Fibroblast of the conjunctiva (primary cell): ENCODE results near the gene FUT8.
"Not testable (repeated sequence)": the region's sequence is repeated elsewhere in the genome, so short reads cannot be mapped to it uniquely, and the experiment has no call there.

Experiments
- DNase-seq: peaks from one replicate; pipeline ENCODE4 v3.0.0-alpha.2; 2010; ENCODE audit warnings: low read depth

The FUT8 gene

GRCh38 chr14:65453807-65454480 is 41.4 kb downstream of the FUT8 start:
- no peak for DNase-seq

DNA sequence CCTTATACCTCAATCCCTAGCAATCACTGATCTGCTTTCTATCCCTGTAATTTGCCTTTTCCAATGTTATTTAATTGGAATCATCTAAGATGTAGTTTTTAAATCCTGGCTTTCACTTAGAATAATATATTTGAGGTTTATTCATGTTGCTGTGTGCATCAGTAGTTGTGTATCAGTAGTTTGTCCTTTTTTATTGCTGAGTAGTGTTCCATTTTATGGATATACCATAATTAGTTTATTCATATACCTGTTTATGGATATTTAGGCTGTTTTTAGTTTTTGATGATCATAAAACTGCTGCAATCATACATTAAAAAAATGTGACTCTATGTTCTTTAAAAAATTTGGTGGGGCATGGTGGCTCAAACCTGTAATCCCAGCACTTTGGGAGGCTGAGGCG is 43.7 kb downstream of the FUT8 start:
- no peak for DNase-seq

DNA sequence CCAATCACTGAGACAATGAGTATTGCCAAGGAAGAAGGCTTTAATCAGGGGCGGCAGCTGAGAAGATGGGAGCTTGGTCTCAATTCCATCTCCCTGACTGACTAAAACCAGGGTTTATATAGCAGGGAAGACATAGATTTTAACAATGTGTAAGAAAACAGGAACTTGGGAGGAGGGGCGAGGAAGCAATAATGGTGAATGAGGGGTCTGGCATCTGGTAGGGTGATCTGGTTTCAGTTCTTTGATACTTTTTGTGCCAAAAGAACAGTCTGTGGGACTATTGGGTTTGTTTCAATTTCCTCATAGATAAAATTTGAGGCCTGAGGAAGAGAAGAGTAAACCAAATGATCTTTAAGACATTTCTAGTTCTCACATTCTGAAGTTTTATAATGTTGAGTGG is 49.2 kb downstream of the FUT8 start:
- DNase-seq, result no peak

GRCh38 chr14:65462411-65462810 is 49.9 kb downstream of the FUT8 start:
- no peak for DNase-seq

DNA sequence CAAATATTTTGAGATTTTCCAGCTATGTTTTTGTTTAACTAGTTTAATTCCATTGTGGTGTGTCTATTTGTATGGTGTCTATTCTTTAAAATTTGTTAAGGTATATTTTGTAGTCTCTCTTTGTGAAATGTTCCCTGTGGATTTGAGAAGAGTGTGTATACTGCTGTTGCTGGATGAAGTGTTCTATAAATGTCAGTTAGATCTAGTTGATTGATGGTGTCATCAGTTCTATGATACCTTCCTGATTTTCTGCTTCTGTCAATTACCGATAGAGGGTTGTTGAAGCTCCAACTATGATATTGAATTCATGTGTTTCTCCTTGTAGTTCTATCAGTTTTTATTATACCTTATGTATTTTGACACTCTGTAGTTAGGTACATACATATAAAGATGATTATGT is 53.1 kb downstream of the FUT8 start:
- no peak for DNase-seq

- not testable (repeated sequence) for DNase-seq
Observed at GRCh38 chr14:65467926-65468325, 55.4 kb downstream of the FUT8 start.

GRCh38 chr14:65469903-65470302 is 57.4 kb downstream of the FUT8 start:
- no peak for DNase-seq

GRCh38 chr14:65470404-65470880 is 57.9 kb downstream of the FUT8 start:
- DNase-seq, result no peak

GRCh38 chr14:65471038-65471878 is 58.7 kb downstream of the FUT8 start:
- no peak for DNase-seq

GRCh38 chr14:65472189-65472588 is 59.7 kb downstream of the FUT8 start:
- DNase-seq, result no peak

DNA sequence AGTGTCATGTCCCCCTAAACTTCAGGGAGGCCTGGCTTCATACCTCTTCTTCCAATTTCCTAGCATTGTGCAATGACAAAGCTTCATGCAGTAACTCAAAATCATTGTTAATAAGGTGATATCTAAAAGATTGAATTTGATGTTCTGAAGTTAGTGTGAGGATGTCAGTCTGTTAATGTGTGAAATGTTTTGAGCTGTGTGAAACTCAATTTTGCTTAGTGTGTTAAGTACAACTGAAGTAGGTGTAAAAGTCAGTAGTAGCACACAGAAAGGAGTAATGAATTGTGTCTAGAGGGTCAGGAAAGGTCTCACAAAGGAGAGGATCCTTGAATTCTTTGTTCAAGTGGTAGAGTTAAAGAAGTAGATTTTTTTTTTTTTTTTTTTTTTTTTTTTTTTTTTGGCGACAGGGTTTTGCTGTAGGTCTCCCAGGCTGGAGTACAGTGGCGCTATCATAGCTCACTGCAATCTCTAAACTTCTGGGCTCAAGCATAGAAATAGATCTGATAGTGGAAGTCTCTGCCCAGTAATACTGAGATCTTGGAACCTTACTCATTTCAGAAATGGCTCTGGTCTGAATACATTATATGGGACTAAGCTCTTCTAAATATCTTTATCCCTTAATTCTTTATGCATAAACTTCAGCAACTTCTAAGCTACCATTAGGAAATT is 63.9 kb downstream of the FUT8 start:
- no peak for DNase-seq

DNA sequence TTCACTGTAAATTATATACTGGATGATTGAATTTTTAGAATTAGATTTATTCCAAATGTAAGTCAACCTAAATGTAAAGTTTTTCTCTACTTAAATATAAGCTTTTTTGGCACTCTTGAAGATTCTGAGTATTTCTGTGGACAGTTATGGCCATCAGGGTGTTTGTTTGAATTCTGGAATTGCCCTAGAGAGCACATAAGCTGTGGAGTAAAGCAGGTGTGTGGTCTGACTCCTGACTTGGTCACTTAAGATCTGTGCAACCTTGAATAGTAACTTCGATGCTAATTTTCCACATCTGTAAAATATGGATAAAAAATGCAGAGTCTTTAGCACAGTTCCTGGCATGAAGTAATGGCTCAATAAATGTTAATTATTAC is 64.4 kb downstream of the FUT8 start:
- DNase-seq, result no peak

DNA sequence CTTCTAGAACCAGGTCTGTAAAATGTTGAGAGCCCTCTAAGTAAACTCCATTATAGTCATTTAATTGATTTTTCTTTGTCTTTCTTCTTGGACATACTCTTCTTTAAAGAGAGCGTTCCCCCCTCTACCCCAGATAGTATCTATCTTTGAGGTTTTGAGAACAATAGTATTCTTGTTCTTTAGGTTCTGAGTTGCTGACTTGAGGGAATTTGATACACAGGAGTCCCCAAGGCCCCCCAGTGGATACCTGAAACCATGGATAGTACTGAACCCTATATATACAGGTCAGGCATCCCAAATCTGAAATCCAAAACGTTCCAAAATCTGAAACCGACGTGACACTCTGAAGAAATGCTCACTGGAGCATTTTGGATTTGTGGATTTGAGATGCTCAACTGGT is 65.5 kb downstream of the FUT8 start:
- DNase-seq, result no peak

GRCh38 chr14:65478596-65478995 is 66.1 kb downstream of the FUT8 start:
- DNase-seq, result no peak

DNA sequence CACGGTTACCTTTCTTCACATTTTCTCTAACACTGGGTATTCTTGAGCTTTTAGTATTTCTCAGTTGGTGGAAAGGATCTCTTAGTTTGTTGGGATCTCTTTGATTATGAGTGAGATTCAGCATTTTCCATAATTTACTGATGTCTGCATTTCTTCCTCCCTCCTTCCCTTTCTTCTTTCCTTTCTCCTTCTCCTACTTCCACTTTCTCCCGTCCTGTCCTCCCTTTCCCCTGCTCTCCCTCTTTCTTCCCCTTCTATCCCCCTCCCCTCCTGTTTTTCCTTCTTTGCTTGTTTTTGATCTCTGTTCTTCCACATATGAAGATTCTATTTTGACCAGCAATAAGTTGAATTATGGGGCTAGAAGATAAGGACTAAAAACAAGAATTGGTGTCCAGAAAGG is 66.9 kb downstream of the FUT8 start:
- DNase-seq, result no peak

DNA sequence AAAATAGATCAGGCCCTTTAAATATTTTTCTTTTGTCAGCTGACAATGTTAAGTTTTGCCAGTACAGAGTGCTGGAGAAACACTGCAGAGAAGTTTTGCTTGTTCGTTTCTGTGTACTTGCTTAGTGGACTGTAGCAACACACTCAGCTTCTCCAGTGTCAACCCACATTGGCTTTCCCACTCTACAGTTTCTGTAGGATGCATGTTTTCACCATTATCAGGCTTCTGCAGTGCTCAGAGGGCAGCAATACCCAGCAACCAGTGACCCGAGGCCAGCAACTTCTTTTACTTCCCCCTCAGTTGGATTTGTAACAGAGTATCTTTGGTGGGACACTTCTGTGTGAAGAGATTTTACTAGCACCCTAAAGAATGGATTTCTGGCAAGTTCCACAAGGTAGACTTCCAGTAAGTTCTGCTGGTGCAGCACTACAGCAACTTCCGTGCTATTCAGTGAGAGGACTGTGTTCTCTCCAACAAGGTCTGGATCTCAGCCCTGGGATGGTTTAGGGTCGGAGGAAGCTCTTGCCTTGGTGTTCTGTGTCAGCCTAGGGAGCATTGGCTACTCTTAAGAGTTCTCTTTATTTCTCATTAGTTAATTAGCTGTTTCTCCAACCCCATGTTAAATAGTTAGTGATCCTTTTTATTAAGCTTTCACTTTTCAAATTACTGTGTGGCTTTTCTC is 70.4 kb downstream of the FUT8 start:
- DNase-seq, result no peak

GRCh38 chr14:65483647-65484046 is 71.1 kb downstream of the FUT8 start:
- no peak for DNase-seq

- no peak for DNase-seq
Observed at GRCh38 chr14:65485516-65485915, 73.0 kb downstream of the FUT8 start.

- no peak for DNase-seq
Observed at GRCh38 chr14:65486863-65487262, 74.3 kb downstream of the FUT8 start.

DNA sequence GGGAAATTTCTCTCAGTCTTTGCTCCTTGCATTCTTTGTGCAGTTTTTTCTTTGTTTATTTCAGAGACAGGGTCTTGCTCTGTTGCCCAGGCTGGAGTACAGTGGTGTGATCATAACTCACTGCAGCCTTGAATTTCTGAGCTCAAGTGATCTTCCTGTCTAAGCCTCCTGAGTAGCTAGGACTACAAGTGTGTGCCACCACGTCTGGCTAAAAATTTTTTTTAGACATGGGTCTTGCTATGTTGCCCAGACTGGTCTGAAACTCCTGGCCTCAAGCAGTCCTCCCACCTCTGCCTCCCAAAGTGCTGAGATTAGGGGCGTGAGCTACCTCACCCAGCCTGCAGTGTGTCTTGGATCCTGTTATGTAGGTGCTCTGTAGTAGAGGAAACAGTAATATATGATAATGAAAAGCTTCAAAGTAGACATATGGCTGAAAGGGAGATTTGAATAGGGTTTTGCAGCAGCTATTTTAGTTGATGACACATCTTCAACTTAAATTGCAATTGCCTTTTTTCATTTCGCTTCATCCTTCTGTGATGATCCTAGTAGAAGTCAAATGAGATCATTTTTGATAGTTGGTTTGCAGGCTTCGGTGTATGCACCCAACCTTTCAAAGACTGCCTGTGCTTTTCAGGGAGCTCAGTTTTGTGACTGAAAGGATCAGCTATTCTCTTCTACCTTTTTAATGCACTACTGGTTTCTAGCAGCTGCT is 75.4 kb downstream of the FUT8 start:
- DNase-seq, result no peak

GRCh38 chr14:65491274-65491673 is 78.7 kb downstream of the FUT8 start:
- DNase-seq, result no peak

DNA sequence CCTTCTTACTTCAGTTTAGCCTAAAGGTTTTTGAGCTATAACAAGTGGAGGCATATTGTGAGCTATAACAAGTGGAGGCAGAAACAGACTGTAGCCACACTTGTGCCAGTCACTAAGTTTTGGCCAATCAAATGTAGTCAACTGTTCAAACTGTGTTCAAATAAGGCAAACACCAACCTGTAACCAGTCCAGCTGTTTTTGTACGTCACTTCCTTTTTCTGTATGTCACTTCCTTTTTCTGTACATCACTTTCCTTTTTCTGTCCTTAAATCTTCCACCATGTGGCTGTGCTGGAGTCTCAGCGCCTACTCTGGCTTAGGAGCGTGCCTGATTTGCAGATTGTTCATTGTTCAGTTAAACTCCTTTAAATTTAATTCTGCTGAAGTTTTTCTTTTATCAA is 79.7 kb downstream of the FUT8 start:
- DNase-seq, result no peak
